ENCODE results near the gene BATF2.
"Not testable (repeated sequence)": the region's sequence is repeated elsewhere in the genome, so short reads cannot be mapped to it uniquely, and the experiment has no call there.

The BATF2 gene

GRCh38 chr11:64996710-64997380 lies at the start of gene BATF2:
TSS of gene BATF2 (minus strand) at chr11:64996971. CDS start at chr11:64996914, 57 bp downstream.
- DNase-seq (ENCODE audit: low read depth in 2 of 2) = no peak

- DNase-seq (ENCODE audit: low read depth in 2 of 2) = no peak
These were observed 49.0 kb upstream of the BATF2 start for GRCh38 chr11:65045728-65046127.

- DNase-seq (ENCODE audit: low read depth in 2 of 2) = no peak
These were observed 48.3 kb upstream of the BATF2 start for GRCh38 chr11:65045061-65045460.

GRCh38 chr11:65043881-65044501 lies 47.2 kb upstream of the BATF2 start:
- no peak for DNase-seq (ENCODE audit: low read depth in 2 of 2)

- DNase-seq (ENCODE audit: low read depth in 2 of 2) = no peak
These were observed 46.1 kb upstream of the BATF2 start for GRCh38 chr11:65042891-65043290.

GRCh38 chr11:65040847-65041622 lies 44.3 kb upstream of the BATF2 start, which contains the start of gene SAC3D1:
TSS of gene SAC3D1 (plus strand) at chr11:65041210. CDS start at chr11:65041293, 83 bp downstream.
- peak; percentile 86 for DNase-seq (ENCODE audit: low read depth in 2 of 2)

- no peak for DNase-seq (ENCODE audit: low read depth in 2 of 2)
These were observed 43.7 kb upstream of the BATF2 start for GRCh38 chr11:65040520-65040846.

GRCh38 chr11:65036931-65037330 lies 40.2 kb upstream of the BATF2 start:
- DNase-seq (ENCODE audit: low read depth in 2 of 2) = no peak

- DNase-seq (ENCODE audit: low read depth in 2 of 2) = no peak
These were observed 38.8 kb upstream of the BATF2 start for GRCh38 chr11:65035579-65035978.

- DNase-seq (ENCODE audit: low read depth in 2 of 2) = no peak
These were observed 37.7 kb upstream of the BATF2 start for GRCh38 chr11:65034423-65034822.

GRCh38 chr11:65032216-65032615 lies 35.4 kb upstream of the BATF2 start:
- DNase-seq (ENCODE audit: low read depth in 2 of 2) = no peak

GRCh38 chr11:65027213-65028067 lies 30.7 kb upstream of the BATF2 start, which contains the start of gene SNX15:
TSS of gene SNX15 (plus strand) at chr11:65027439. CDS start at chr11:65027538, 99 bp downstream.
- DNase-seq (ENCODE audit: low read depth in 2 of 2) = peak; percentile 81 to 90

GRCh38 chr11:65026810-65027209 lies 30.0 kb upstream of the BATF2 start:
- DNase-seq (ENCODE audit: low read depth in 2 of 2) = no peak

- not testable (repeated sequence) for DNase-seq (ENCODE audit: low read depth in 2 of 2)
These were observed 26.7 kb upstream of the BATF2 start for GRCh38 chr11:65023502-65023901.

GRCh38 chr11:65021509-65021908 lies 24.7 kb upstream of the BATF2 start:
- no peak for DNase-seq (ENCODE audit: low read depth in 2 of 2)

GRCh38 chr11:65021003-65021402 lies 24.2 kb upstream of the BATF2 start:
- no peak for DNase-seq (ENCODE audit: low read depth in 2 of 2)

- no peak for DNase-seq (ENCODE audit: low read depth in 2 of 2)
These were observed 23.1 kb upstream of the BATF2 start for GRCh38 chr11:65019824-65020223.

GRCh38 chr11:65017937-65018336 lies 21.2 kb upstream of the BATF2 start:
- DNase-seq (ENCODE audit: low read depth in 2 of 2) = no peak

- no peak for DNase-seq (ENCODE audit: low read depth in 2 of 2)
These were observed 19.9 kb upstream of the BATF2 start for GRCh38 chr11:65016705-65017104.

- no peak for DNase-seq (ENCODE audit: low read depth in 2 of 2)
These were observed 18.0 kb upstream of the BATF2 start for GRCh38 chr11:65014726-65015227.

- DNase-seq (ENCODE audit: low read depth in 2 of 2) = peak; percentile 74 to 77
These were observed 17.3 kb upstream of the BATF2 start, which contains the start of gene ARL2 for GRCh38 chr11:65013888-65014725. TSS of gene ARL2 (plus strand) at chr11:65014160. CDS start at chr11:65014208, 48 bp downstream.
